Measurements from ENCODE around the gene SPATA13. TPM values are rescaled to one million over a fixed set of nuclear protein-coding genes. Genes with fewer than 3 reads are reported as not detected.

Gene SPATA13
- total and polyA plus RNA-seq, 10 of the 15 experiments (the other 5 are each of a cell fraction or from before 2014, with no cell fraction given), result 2.4 to 11.1 (median 10.2) TPM

GRCh38 chr13:24251525-24251924 is 91.0 kb downstream of the SPATA13 start:
- Histone ChIP-seq H3K4me3 (no peak overlapping the region), H3K9me3 (replicated peaks; ENCODE audit: control insufficient read depth, insufficient read depth, low read length) (no peaks in the 10 kb centered on the region), H3K27ac (ENCODE audit: control insufficient read depth, insufficient read depth) (no peak overlapping the region), H3K4me2 (ENCODE audit: control insufficient read depth, insufficient read depth) (no peak overlapping the region), H3K36me3 (ENCODE audit: control insufficient read depth in 2 of 2, insufficient read depth in 2 of 2, low read length in 1 of 2) (no peaks in the 10 kb centered on the region), H3K27me3 (replicated peaks in 1 of 2; ENCODE audit: control insufficient read depth in 2 of 2, insufficient read depth in 2 of 2, low read length in 1 of 2) (no peaks in the 10 kb centered on the region), H3K4me1 (ENCODE audit: control insufficient read depth, insufficient read depth, low read length) (peaks cover 11% of the 10 kb centered on the region), H3K79me2 (ENCODE audit: control insufficient read depth, insufficient read depth, low read length) (no peaks in the 10 kb centered on the region), H3K9ac (ENCODE audit: control insufficient read depth, insufficient read depth, low read length) (no peak overlapping the region), H2AFZ (ENCODE audit: control insufficient read depth, low read depth, low read length) (no peak overlapping the region), H4K20me1 (ENCODE audit: control insufficient read depth, insufficient read depth) (no peaks in the 10 kb centered on the region)
- FAIRE-seq (no peak), ATAC-seq (no peak), DNase-seq (ENCODE audit: low read depth, low spot score) (no peak)
- no TSS peak for BruUV-seq (replicated peaks)
- SMC1A ChIA-PET (ENCODE audit: uncharacterized antibody, unreplicated experiment), result interaction anchor here (1.5 kb wide), 1 partner anchor 18 kb away, joined by 3 read pairs; no protein-coding TSS in a partner anchor
- no peak for TF ChIP-seq BRCA1 (IDR thresholded peaks at IDR 0.05; ENCODE audit: low read depth, low read length)
- TF ChIP-seq JUNB (IDR thresholded peaks at IDR 0.05), result no peak
- TF ChIP-seq BCLAF1 (IDR thresholded peaks at IDR 0.05), result no peak
- TF ChIP-seq SREBF2 (IDR thresholded peaks at IDR 0.05; ENCODE audit: low read length), result no peak
- no peak for TF ChIP-seq HDAC2 (IDR thresholded peaks at IDR 0.05)
- 86% methylated on average over 16 of the region's 17 CpGs for WGBS (ENCODE audit: insufficient coverage, insufficient replicate concordance, low lambda C conversion rate, missing lambda C conversion rate)
- RAD21 ChIA-PET (ENCODE audit: unreplicated experiment), result no interaction called here
- POLR2A ChIA-PET, result no interaction called here
- CTCF ChIA-PET, result no interaction called here
- in situ Hi-C loops (cut with MboI), result no loop called here
- intact Hi-C loops (cut with micrococcal nuclease; ENCODE audit: unreplicated experiment), result no loop called here

GRCh38 chr13:24252136-24252535 is 91.6 kb downstream of the SPATA13 start:
- 71% methylated on average over 6 of the region's 6 CpGs for WGBS (ENCODE audit: insufficient coverage, insufficient replicate concordance, low lambda C conversion rate, missing lambda C conversion rate)
- Histone ChIP-seq H3K9me3 (replicated peaks; ENCODE audit: control insufficient read depth, insufficient read depth, low read length) (no peaks in the 10 kb centered on the region), H3K36me3 (ENCODE audit: control insufficient read depth in 2 of 2, insufficient read depth in 2 of 2, low read length in 1 of 2) (no peaks in the 10 kb centered on the region), H3K27ac (ENCODE audit: control insufficient read depth, insufficient read depth) (no peak overlapping the region), H4K20me1 (ENCODE audit: control insufficient read depth, insufficient read depth) (no peaks in the 10 kb centered on the region), H3K4me1 (ENCODE audit: control insufficient read depth, insufficient read depth, low read length) (peaks cover 11% of the 10 kb centered on the region), H3K4me2 (ENCODE audit: control insufficient read depth, insufficient read depth) (no peak overlapping the region), H3K27me3 (replicated peaks in 1 of 2; ENCODE audit: control insufficient read depth in 2 of 2, insufficient read depth in 2 of 2, low read length in 1 of 2) (no peaks in the 10 kb centered on the region), H2AFZ (ENCODE audit: control insufficient read depth, low read depth, low read length) (no peak overlapping the region), H3K9ac (ENCODE audit: control insufficient read depth, insufficient read depth, low read length) (no peak overlapping the region), H3K4me3 (no peak overlapping the region), H3K79me2 (ENCODE audit: control insufficient read depth, insufficient read depth, low read length) (no peaks in the 10 kb centered on the region)
- intact Hi-C loops (cut with micrococcal nuclease; ENCODE audit: unreplicated experiment) (no loop called here), in situ Hi-C loops (cut with MboI) (no loop called here)
- DNase-seq (ENCODE audit: low read depth, low spot score) (no peak), ATAC-seq (no peak), FAIRE-seq (no peak)
- ChIA-PET RAD21 (ENCODE audit: unreplicated experiment) (no interaction called here), CTCF (no interaction called here), SMC1A (ENCODE audit: uncharacterized antibody, unreplicated experiment) (no interaction called here), POLR2A (no interaction called here)
- no TSS peak for BruUV-seq (replicated peaks)
- TF ChIP-seq PML (IDR thresholded peaks at IDR 0.05; ENCODE audit: low read length) (no peak), SUZ12 (IDR thresholded peaks at IDR 0.05; ENCODE audit: unreplicated experiment) (no peak), NKRF (conservative IDR thresholded peaks at IDR 0.05) (no peak), TCF12 (IDR thresholded peaks at IDR 0.05; ENCODE audit: low read depth, low read length) (no peak), USF1 (IDR thresholded peaks at IDR 0.05; ENCODE audit: borderline replicate concordance, extremely low read length, insufficient read depth, low read depth, low read length) (no peak), JUNB (IDR thresholded peaks at IDR 0.05) (no peak), PBX3 (IDR thresholded peaks at IDR 0.05; ENCODE audit: insufficient replicate concordance, low read depth, low read length) (no peak), POLR2AphosphoS5 (IDR thresholded peaks at IDR 0.05; ENCODE audit: low read length) (no peak)

Measured in GM12878 (cell line).